ENCODE results near the gene ACKR2. TPM values are rescaled to one million over a fixed set of nuclear protein-coding genes. Genes with fewer than 3 reads are reported as not detected.
"Not testable (repeated sequence)": the region's sequence is repeated elsewhere in the genome, so short reads cannot be mapped to it uniquely, and the experiment has no call there.

Gene ACKR2
- total and polyA plus RNA-seq, 2 experiments from 2014 or later, result 0.11 to 0.23 TPM

DNA sequence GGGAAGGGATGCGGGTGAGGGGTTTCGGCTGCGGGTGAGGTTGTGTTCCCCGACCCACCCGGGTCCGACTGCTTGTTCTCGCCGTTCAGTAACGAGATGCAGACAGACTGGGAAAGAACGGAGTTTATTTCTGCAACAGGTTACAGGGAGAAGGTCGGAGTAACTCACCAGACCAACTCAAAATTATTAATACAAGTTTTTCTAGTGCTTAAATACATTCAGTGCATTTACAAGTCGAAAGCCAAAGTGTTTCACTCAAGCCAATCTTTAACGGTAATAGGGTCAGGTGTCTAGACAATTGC lies 4.5 kb upstream of the ACKR2 start:
- Histone ChIP-seq H3K27me3 (replicated peaks; ENCODE audit: insufficient read depth) (no peaks in the 10 kb centered on the region), H4K20me1 (ENCODE audit: insufficient read depth) (no peaks in the 10 kb centered on the region), H3K4me1 (ENCODE audit: insufficient read depth) (peaks cover 11% of the 10 kb centered on the region), H3K4me2 (ENCODE audit: unreplicated experiment) (peak overlapping the region; percentile 99), H3K9me2 (ENCODE audit: insufficient read depth) (no peaks in the 10 kb centered on the region), H3K9ac (peak overlapping the region; percentile 90), H3K27ac (no peak overlapping the region), H3K9me3 (ENCODE audit: low read depth) (no peaks in the 10 kb centered on the region), H3K36me3 (ENCODE audit: low read depth) (no peaks in the 10 kb centered on the region), H3K79me2 (ENCODE audit: insufficient read depth) (peaks cover 43% of the 10 kb centered on the region), H2AFZ (peak overlapping the region; percentile 97), H3K4me3 (peak overlapping the region; percentile 92), H3F3A (ENCODE audit: insufficient read depth) (peaks cover 14% of the 10 kb centered on the region)
- WGBS, 2 experiments (ENCODE audit: low coverage in 1 of 2, low lambda C conversion rate in 2 of 2, missing lambda C conversion rate in 2 of 2), result 0 to 1% methylated on average over 13 of the region's 13 CpGs
- in situ Hi-C loops (cut with MboI), result no loop called here
- no peak for TF ChIP-seq EZH2 (IDR thresholded peaks at IDR 0.05; ENCODE audit: insufficient read depth, poor library complexity, severe bottlenecking)
- no peak for TF ChIP-seq EZH2phosphoT487 (IDR thresholded peaks at IDR 0.05; ENCODE audit: insufficient read depth, low read depth)
- no peak for DNase-seq

DNA sequence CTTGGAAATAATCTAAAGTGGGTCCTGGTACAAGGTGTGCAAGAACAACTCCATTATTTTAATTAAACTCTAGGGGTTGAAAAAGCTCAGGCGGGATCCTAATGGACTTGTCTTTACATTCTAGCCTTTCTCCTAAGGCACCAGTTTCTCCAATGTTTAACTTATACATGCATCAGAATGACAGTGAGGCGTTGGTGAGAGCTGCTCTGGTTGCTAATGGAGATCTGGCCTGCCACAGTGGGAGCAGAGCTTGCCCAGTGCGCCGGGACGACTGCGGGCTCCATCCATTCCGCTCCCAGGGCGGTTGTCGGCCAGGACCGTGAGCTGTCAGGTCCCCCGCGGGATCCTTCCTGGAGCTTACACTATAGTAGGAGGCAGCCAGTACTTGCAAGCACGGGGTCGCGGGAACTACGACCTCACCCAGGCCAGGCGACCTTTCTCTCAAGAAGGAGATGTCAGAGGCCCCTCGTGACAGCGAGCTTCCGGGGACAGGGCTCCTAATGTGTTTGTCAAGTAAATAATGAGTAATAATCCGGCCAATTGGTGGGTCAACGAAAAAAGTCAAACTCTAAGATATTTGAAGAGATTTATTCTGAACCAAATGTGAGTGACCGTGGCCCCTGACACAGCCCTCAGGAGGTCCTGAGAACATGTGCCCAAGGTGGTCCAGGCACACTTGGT lies 4.0 kb upstream of the ACKR2 start:
- Histone ChIP-seq H3K9me2 (ENCODE audit: insufficient read depth) (no peaks in the 10 kb centered on the region), H3K27me3 (replicated peaks; ENCODE audit: insufficient read depth) (no peaks in the 10 kb centered on the region), H3K9ac (peak overlapping the region; percentile 90; the same call in 1 of the 2 replicates), H3K27ac (no peak overlapping the region), H3K9me3 (ENCODE audit: low read depth) (no peaks in the 10 kb centered on the region), H3K36me3 (ENCODE audit: low read depth) (no peaks in the 10 kb centered on the region), H3K4me3 (peak overlapping the region; percentile 92), H3F3A (ENCODE audit: insufficient read depth) (peaks cover 14% of the 10 kb centered on the region), H2AFZ (peak overlapping the region; percentile 97), H3K4me2 (ENCODE audit: unreplicated experiment) (peak overlapping the region; percentile 99), H3K79me2 (ENCODE audit: insufficient read depth) (peaks cover 38% of the 10 kb centered on the region), H3K4me1 (ENCODE audit: insufficient read depth) (peaks cover 11% of the 10 kb centered on the region), H4K20me1 (ENCODE audit: insufficient read depth) (no peaks in the 10 kb centered on the region)
- in situ Hi-C loops (cut with MboI), result no loop called here
- DNase-seq, result peak; percentile 43
- TF ChIP-seq EZH2phosphoT487 (IDR thresholded peaks at IDR 0.05; ENCODE audit: insufficient read depth, low read depth), result no peak
- no peak for TF ChIP-seq EZH2 (IDR thresholded peaks at IDR 0.05; ENCODE audit: insufficient read depth, poor library complexity, severe bottlenecking)
- 33 to 38% methylated on average over 23 of the region's 23 CpGs for WGBS, 2 experiments (ENCODE audit: low coverage in 1 of 2, low lambda C conversion rate in 2 of 2, missing lambda C conversion rate in 2 of 2)

DNA sequence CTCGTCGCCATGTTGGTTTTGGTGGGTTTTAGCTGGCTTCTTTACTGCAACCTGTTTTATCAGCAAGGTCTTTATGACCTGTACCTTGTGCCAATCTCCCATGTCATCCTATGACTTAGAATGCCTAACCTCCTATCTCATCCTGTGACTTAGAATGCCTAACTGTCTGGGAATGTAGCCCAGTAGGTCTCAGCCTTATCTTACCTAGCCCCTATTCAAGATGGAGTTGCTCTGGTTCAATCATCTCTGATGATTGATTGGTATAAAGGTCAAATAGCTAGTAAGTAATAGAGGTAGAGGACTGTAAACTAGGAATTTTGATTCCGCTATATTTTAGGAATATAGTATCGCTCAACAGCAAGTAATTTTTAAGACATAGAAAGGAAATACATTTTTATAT lies 1.3 kb upstream of the ACKR2 start:
- H3K27me3 ChIP-seq (replicated peaks; ENCODE audit: insufficient read depth), result no peaks in the 10 kb centered on the region
- DNase-seq, result no peak
- no peaks in the 10 kb centered on the region for H3K9me2 ChIP-seq (ENCODE audit: insufficient read depth)
- in situ Hi-C loops (cut with MboI), result no loop called here
- H3F3A ChIP-seq (ENCODE audit: insufficient read depth), result peaks cover 7% of the 10 kb centered on the region
- H2AFZ ChIP-seq, result no peak overlapping the region
- no peaks in the 10 kb centered on the region for H3K9me3 ChIP-seq (ENCODE audit: low read depth)
- H3K79me2 ChIP-seq (ENCODE audit: insufficient read depth), result peaks cover 11% of the 10 kb centered on the region
- no peak overlapping the region for H3K9ac ChIP-seq
- no peak for TF ChIP-seq EZH2 (IDR thresholded peaks at IDR 0.05; ENCODE audit: insufficient read depth, poor library complexity, severe bottlenecking)
- no peak for TF ChIP-seq EZH2phosphoT487 (IDR thresholded peaks at IDR 0.05; ENCODE audit: insufficient read depth, low read depth)
- no peaks in the 10 kb centered on the region for H3K36me3 ChIP-seq (ENCODE audit: low read depth)
- H3K27ac ChIP-seq, result no peak overlapping the region
- no peaks in the 10 kb centered on the region for H4K20me1 ChIP-seq (ENCODE audit: insufficient read depth)
- no peak overlapping the region for H3K4me2 ChIP-seq (ENCODE audit: unreplicated experiment)
- H3K4me1 ChIP-seq (ENCODE audit: insufficient read depth), result peaks cover 4% of the 10 kb centered on the region
- WGBS, 2 experiments (ENCODE audit: low coverage in 1 of 2, low lambda C conversion rate in 2 of 2, missing lambda C conversion rate in 2 of 2), result 82 to 85% methylated on average over 4 of the region's 4 CpGs
- no peak overlapping the region for H3K4me3 ChIP-seq

DNA sequence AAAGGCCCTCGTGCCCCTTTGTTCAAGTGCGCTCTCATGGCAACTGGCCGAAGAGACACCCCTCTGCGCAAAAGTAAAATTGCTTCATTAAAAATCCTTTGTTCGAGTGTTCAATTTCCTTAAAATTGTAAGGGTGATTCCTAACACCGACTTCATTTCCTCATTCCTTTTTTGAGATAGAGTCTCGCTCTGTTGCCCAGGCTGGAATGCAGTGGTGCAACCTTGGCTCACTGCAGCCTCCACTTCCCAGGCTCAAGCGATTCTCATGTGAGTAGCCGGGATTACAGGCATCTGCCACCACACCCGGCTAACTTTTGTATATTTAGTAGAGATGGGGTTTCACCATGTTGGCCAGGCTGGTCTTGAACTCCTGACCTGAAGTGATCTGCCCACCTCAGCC lies 1.5 kb downstream of the ACKR2 start:
- 91% methylated on average over 10 of the region's 10 CpGs for WGBS, 2 experiments (ENCODE audit: low coverage in 1 of 2, low lambda C conversion rate in 2 of 2, missing lambda C conversion rate in 2 of 2)
- H3K79me2 ChIP-seq (ENCODE audit: insufficient read depth); H3K27ac ChIP-seq; H3K4me1 ChIP-seq (ENCODE audit: insufficient read depth); H4K20me1 ChIP-seq (ENCODE audit: insufficient read depth); H3K4me2 ChIP-seq (ENCODE audit: unreplicated experiment); H3K4me3 ChIP-seq; H3K36me3 ChIP-seq (ENCODE audit: low read depth); H3F3A ChIP-seq (ENCODE audit: insufficient read depth); H3K9me2 ChIP-seq (ENCODE audit: insufficient read depth); in situ Hi-C loops (cut with MboI); H3K9ac ChIP-seq; H2AFZ ChIP-seq; H3K27me3 ChIP-seq (replicated peaks; ENCODE audit: insufficient read depth); DNase-seq; H3K9me3 ChIP-seq (ENCODE audit: low read depth): not testable (repeated sequence)

DNA sequence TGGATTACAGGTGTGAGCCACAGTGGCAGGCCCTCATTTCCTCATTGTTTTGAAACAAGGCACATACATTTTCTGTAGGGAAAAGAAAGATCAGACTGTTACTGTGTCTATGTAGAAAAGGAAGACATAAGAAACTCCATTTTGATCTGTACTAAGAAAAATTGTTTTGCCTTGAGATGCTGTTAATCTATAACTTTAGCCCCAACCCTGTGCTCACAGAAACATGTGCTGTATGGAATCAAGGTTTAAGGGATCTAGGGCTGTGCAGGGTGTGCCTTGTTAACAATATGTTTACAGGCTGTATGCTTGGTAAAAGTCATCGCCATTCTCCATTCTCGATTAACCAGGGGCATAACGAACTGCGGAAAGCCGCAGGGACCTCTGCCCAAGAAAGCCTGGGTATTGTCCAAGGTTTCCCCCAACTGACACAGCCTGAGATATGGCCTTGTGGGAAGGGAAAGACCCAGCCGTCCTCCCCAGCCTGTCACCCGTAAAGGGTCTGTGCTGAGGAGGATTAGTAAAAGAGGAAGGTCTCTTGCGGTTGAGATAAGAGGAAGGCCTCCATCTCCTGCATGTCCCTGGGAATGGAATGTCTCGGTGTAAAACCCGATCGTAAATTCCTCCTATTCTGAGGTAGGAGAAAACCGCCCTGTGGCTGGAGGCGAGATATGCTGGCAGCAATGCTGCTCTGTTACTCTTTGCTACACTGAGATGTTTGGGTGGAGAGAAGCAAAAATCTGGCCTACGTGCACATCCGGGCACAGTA lies 2.1 kb downstream of the ACKR2 start:
- DNase-seq; H3K27ac ChIP-seq; H3K4me2 ChIP-seq (ENCODE audit: unreplicated experiment); H3K27me3 ChIP-seq (replicated peaks; ENCODE audit: insufficient read depth); H3K9me3 ChIP-seq (ENCODE audit: low read depth); H3K36me3 ChIP-seq (ENCODE audit: low read depth); in situ Hi-C loops (cut with MboI); H3K4me3 ChIP-seq; H3K9me2 ChIP-seq (ENCODE audit: insufficient read depth); H3F3A ChIP-seq (ENCODE audit: insufficient read depth); H3K9ac ChIP-seq; H2AFZ ChIP-seq; H4K20me1 ChIP-seq (ENCODE audit: insufficient read depth); H3K4me1 ChIP-seq (ENCODE audit: insufficient read depth); H3K79me2 ChIP-seq (ENCODE audit: insufficient read depth): not testable (repeated sequence)
- WGBS, 2 experiments (ENCODE audit: low coverage in 1 of 2, low lambda C conversion rate in 2 of 2, missing lambda C conversion rate in 2 of 2), result 84 to 85% methylated on average over 15 of the region's 15 CpGs
